NT2/D1 (cell line): ENCODE measurements around the gene RBMX.

Experiments used
- SUZ12 ChIP-seq: IDR thresholded peaks from 2 replicates; pipeline ENCODE4 v1.6.1; 2011; ENCODE audit not compliant: insufficient read length, insufficient read depth; ENCODE audit errors: extremely low read depth
- YY1 ChIP-seq: IDR thresholded peaks from 2 replicates; pipeline ENCODE4 v1.6.1; 2011; ENCODE audit not compliant: insufficient read length, insufficient read depth
- ZNF274 ChIP-seq: IDR thresholded peaks from 2 replicates; pipeline ENCODE4 v1.6.1; 2011; ENCODE audit warnings: mild to moderate bottlenecking, low read depth, low read length

- TF ChIP-seq ZNF274, result no peak
- TF ChIP-seq YY1, result no peak
- TF ChIP-seq SUZ12, result no peak
These were observed 12.1 kb downstream of the RBMX start for GRCh38 chrX:136868283-136869055.
